Measurements from ENCODE around the gene FAAP20. TPM values are rescaled to one million over a fixed set of nuclear protein-coding genes. Genes with fewer than 3 reads are reported as not detected.

FAAP20 gene
- total RNA-seq, 1 donor from 2014 or later, result 93.7 TPM

DNA sequence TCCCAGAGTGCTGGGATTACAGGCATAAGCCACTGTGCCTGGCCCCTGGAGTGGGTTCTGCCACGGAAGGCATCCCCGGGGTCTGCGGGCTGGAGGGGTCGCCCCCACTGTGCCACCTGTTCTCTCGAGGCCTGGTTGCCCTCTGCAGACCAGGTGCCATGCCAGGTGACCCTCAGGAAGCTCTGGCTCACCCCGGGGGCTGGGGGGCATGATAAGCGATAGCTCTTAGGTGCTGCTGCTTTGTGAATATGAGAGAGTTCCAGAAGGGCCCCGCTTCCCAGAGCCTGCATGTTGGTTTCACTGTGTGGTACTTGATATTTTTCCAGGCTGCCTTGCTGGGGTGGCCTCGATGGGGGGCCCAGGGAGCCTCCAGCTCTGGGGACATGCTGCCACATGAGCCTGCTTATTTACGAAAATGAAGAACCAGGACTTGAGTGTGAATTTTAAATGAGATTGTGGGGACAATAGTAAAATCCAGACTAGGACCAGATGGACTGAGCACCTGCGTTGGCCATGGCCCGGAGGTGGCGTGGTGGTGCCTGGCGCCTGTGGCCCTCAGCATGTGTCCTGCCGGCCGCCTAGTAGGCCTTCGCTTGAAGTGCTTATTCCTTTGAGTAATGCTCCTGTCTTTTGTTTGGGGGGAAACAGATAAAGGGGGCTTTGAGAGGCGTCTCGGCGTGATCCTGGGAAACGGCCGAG is 40.9 kb upstream of the FAAP20 start:
- H3K27me3 Mint-ChIP-seq (ENCODE audit: low read depth), result no peaks in the 10 kb centered on the region
- no peak for DNase-seq (ENCODE audit: low read depth, low spot score)
- H3K4me1 Mint-ChIP-seq, result peaks cover 62% of the 10 kb centered on the region
- H3K9me3 Mint-ChIP-seq, result no peaks in the 10 kb centered on the region
- TF ChIP-seq, protein P1, sequence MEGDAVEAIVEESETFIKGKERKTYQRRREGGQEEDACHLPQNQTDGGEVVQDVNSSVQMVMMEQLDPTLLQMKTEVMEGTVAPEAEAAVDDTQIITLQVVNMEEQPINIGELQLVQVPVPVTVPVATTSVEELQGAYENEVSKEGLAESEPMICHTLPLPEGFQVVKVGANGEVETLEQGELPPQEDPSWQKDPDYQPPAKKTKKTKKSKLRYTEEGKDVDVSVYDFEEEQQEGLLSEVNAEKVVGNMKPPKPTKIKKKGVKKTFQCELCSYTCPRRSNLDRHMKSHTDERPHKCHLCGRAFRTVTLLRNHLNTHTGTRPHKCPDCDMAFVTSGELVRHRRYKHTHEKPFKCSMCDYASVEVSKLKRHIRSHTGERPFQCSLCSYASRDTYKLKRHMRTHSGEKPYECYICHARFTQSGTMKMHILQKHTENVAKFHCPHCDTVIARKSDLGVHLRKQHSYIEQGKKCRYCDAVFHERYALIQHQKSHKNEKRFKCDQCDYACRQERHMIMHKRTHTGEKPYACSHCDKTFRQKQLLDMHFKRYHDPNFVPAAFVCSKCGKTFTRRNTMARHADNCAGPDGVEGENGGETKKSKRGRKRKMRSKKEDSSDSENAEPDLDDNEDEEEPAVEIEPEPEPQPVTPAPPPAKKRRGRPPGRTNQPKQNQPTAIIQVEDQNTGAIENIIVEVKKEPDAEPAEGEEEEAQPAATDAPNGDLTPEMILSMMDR (conservative IDR thresholded peaks at IDR 0.05), result no peak
- H3K4me3 Mint-ChIP-seq, result peak overlapping the region; percentile 52
- no peak overlapping the region for H3K27ac Mint-ChIP-seq (ENCODE audit: unreplicated experiment)
- H3K36me3 Mint-ChIP-seq (ENCODE audit: low read depth), result no peaks in the 10 kb centered on the region

DNA sequence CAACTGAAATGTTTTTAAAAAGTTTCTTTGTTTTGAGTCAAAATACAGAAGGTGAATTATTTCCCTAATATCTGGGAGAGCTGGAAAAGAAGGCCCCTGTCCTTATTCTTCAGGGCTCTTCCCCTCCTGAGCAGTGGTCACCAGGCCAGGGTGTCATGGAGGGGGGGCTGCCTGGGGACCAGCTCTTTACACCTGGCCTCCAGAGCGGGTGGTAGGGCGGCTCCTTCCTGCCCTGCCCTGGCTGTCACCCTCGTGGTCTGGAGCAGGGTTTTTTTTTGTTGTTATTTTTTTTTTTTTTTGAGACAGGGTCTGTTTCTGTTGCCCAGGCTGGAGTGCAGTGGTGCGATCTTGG is 40.2 kb upstream of the FAAP20 start:
- Mint-ChIP-seq H3K4me3 (peak overlapping the region; percentile 72), H3K9me3 (no peaks in the 10 kb centered on the region), H3K4me1 (peaks cover 61% of the 10 kb centered on the region), H3K27ac (ENCODE audit: unreplicated experiment) (no peak overlapping the region), H3K27me3 (ENCODE audit: low read depth) (no peaks in the 10 kb centered on the region), H3K36me3 (ENCODE audit: low read depth) (no peaks in the 10 kb centered on the region)
- no peak for DNase-seq (ENCODE audit: low read depth, low spot score)
- TF ChIP-seq, protein P1 (conservative IDR thresholded peaks at IDR 0.05), result no peak

DNA sequence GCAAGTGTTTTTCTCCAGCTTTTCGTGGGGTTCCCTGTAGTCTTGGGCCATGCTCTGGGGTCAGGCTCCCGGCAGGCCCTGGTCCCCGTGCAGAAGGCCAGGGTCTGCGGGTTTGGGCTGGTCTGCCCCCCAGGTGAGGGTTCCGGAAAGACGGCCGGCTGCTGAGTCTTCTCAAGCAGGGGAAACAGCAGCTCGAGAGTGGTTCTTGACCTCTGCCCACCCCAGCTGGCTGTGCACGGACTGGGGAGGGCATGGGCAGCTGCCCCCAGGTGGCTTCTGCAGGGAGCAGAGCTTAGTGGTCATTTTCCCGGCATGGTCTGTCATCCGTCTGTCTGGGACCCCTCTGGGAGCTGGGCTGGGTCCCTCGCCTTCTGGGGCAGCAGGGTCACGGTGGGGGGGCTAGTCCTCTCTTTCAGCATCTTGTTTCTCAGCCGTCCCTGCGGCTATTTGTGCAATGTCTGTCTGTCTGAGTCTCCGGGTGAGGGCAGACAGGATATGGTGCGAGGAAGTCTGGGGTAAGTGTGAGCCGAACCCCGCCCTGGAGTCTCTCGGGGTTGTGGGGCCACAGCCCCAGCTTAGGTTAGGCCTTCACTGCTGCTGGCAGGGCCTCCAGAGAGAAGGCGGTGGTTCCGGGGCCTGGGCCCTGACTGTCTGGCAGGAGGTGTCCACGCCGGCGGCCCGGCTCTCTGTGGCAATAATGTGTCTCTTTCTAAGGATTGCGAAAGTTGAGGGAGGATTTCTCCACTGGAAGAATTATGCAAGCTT is 39.6 kb upstream of the FAAP20 start:
- Mint-ChIP-seq H3K4me3 (peak overlapping the region; percentile 72), H3K4me1 (peaks cover 64% of the 10 kb centered on the region), H3K27me3 (ENCODE audit: low read depth) (no peaks in the 10 kb centered on the region), H3K27ac (ENCODE audit: unreplicated experiment) (peak overlapping the region; percentile 62), H3K36me3 (ENCODE audit: low read depth) (no peaks in the 10 kb centered on the region), H3K9me3 (no peaks in the 10 kb centered on the region)
- TF ChIP-seq, protein P1 (conservative IDR thresholded peaks at IDR 0.05), result no peak
- DNase-seq (ENCODE audit: low read depth, low spot score), result no peak

DNA sequence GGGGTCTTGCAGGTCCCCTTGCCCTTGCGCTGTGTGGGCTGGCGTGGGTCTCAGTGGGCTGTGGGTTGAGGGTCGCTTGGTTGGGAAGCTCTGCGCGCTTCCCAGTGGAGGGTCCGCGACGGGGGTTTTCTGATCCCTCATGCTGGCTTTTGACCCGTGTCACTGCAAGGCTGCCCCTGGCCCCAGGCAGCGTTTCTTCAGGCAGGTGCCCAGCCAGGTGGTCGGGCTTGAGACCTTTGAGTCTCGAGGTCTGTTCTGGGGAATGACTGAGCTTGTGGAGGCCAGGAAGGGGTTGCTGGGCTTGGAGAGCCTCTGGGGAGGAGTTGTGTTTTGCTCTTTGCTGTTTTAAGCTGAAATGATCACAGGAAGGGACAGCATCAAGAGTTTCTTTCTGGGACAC is 38.9 kb upstream of the FAAP20 start:
- TF ChIP-seq, protein P1 (conservative IDR thresholded peaks at IDR 0.05), result no peak
- Mint-ChIP-seq H3K4me1 (peaks cover 64% of the 10 kb centered on the region), H3K4me3 (peak overlapping the region; percentile 72), H3K9me3 (no peaks in the 10 kb centered on the region), H3K36me3 (ENCODE audit: low read depth) (no peaks in the 10 kb centered on the region), H3K27me3 (ENCODE audit: low read depth) (no peaks in the 10 kb centered on the region), H3K27ac (ENCODE audit: unreplicated experiment) (no peak overlapping the region)
- DNase-seq (ENCODE audit: low read depth, low spot score), result no peak

DNA sequence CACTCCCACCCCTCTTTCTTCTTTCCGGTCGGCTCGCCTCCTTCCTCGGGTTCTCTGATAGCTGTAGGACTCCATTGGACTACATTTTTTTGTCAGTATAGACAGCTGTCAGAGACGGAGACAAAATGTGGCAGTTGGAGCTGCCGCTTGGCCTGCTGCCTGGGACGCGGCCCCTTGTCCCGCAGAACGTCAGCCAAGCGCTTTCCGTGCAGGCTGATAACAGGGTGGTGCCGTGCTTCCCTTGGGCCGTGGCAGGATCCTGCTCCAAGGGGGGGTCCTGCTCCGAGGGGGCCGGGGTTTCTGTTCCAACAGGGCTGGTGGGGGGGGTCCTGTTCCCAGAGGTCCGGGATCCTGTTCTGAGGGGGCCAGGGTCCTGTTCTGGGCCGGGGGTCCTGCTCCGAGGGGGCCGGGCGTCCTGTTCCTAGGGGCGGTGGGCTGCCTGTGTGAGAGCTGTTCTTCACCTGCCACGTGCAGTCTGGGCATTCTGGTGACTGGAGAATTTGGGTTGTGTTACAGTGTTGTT is 38.4 kb upstream of the FAAP20 start:
- peak overlapping the region; percentile 97 for H3K4me3 Mint-ChIP-seq
- peaks cover 64% of the 10 kb centered on the region for H3K4me1 Mint-ChIP-seq
- no peaks in the 10 kb centered on the region for H3K9me3 Mint-ChIP-seq
- no peak overlapping the region for H3K27ac Mint-ChIP-seq (ENCODE audit: unreplicated experiment)
- H3K36me3 Mint-ChIP-seq (ENCODE audit: low read depth), result no peaks in the 10 kb centered on the region
- no peaks in the 10 kb centered on the region for H3K27me3 Mint-ChIP-seq (ENCODE audit: low read depth)
- TF ChIP-seq, protein P1 (conservative IDR thresholded peaks at IDR 0.05), result no peak
- no peak for DNase-seq (ENCODE audit: low read depth, low spot score)
